GM18951 (cell line): ENCODE measurements around the gene KIAA1671.

Experiments
- POLR2A ChIP-seq: IDR thresholded peaks from 4 replicates; pipeline ENCODE4 v1.6.1; 2011; ENCODE audit warnings: mild to moderate bottlenecking; ENCODE audit not compliant: insufficient read length, insufficient read depth; ENCODE audit errors: extremely low read depth
- in situ Hi-C: fragments of 300-500 bp; cut with MboI; formaldehyde crosslinking; loops from one replicate; pipeline ENCODE4 v1.12.0; 2022; ENCODE audit warnings: low sequenced_read_pairs, mixed read lengths, inconsistent platforms; ENCODE audit not compliant: unreplicated experiment

Gene KIAA1671

DNA sequence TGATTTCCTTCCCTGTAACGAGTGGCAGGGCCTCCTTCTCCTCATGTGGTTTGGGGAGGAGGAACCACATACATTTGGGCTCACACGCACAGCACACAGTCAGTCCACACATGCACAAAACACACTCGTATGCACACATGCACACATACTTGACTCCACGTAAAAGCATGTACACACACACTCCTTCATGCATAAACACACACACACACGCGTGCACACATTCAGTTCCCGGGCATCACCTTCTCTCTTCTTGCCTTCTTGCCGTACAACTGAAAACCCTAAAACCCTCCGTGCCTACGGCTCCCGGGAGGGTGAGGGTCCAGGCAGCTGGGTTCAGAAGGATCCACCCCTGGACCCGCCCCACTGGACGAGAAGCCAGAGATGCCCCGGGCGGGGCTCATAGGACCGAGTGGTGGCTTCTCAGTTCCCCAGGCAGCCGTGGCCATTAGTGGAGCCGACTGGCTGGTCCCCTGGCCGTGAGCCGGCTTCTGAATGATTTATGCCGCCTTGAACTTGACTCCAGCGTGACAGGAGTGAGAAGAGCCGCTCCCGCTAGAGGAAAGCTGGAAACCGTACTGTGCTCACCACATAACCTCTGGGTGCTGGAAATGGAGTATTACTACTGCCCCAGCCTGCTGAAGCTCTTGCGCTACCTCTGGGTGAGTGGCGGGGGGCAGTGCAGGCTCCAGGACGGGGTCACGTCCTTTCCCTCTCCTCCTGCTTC lies 117.4 kb downstream of the KIAA1671 start:
- no peak for TF ChIP-seq POLR2A
- in situ Hi-C loops, result loop anchor here (10.0 kb wide), 1 partner anchor 95 kb away; no protein-coding TSS in a partner anchor

DNA sequence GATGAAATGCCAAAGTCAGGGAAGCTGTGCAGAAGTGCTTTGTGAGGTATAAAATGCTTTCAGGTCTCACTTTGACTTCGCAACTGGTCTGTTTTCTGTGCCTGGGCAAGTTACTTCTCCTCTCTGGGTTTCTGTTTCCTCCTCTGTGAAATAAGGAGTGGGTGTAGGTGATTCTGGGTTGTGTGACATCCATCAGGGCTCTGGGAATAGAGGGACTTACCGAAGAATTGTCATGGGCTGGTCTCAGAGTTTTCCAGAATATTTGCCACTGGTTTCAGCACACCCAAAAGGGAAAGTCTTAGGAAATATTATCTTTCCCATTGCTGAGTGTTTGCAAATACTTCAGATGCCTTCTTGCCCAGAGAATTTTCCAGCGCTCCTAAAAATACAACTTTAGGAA lies 118.4 kb downstream of the KIAA1671 start:
- in situ Hi-C loops, result loop anchor here (10.0 kb wide), 1 partner anchor 94 kb away; no protein-coding TSS in a partner anchor
- TF ChIP-seq POLR2A, result no peak

DNA sequence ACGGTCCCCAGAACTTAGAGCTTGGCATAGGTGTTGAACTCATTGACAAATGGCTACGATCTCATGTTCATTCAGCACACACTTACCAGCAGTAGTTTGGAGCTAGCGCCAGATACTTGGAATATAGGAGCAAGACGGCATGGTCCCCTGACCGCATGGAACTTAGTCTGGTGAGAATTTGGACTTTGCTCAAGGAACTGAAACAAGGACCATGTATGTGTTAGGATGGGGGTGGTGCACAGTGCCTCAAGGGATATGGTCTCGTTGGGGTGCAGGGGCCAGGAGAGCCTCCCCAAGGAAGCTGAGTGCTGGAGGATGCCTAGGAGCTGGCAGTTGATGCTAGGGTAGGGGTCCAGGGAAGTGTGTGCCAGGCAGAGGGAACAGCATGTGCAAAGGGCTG lies 119.2 kb downstream of the KIAA1671 start:
- in situ Hi-C loops, result loop anchor here (10.0 kb wide), 1 partner anchor 93 kb away; no protein-coding TSS in a partner anchor
- no peak for TF ChIP-seq POLR2A

DNA sequence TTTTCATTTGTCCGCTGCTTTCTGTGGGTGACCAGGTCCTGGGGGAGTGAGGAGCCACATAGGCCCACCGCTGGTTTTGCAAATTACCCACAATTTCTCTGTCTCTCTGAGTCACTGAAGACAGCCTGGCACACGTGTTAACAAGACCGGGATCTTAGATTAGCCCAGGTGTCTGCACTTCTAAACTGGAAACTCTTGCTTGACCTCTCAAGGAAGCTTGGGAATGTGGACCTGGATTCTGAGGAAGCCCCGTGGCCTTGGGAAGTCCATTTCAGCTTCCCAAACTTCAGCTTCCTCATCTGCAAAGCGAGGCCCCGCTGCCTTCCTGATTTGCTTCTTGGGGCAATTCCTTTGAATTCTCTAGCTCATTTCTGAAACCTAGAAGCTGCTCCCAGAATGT lies 119.9 kb downstream of the KIAA1671 start:
- in situ Hi-C loops, result loop anchor here (10.0 kb wide), 1 partner anchor 92 kb away; no protein-coding TSS in a partner anchor
- no peak for TF ChIP-seq POLR2A

DNA sequence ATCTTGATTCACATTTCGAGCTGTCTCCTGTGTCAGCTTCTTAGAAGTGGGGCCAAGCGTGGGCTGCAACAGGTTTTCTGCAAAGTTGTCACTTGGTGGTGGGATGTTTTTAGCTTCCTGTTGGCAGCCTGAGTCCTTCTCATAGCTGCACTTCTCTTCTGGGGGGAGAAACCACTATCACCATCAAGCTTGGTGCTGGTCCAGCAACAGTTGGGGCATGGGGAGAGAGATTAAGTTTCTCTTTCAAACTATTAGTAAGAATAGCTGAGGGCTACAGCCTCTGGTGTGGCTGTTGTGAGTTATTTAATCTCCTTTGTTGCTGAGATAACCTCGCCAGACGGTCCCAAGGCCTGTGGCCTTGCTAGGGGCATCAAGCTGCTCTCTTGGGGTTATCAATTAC lies 123.8 kb downstream of the KIAA1671 start:
- no peak for TF ChIP-seq POLR2A
- in situ Hi-C loops, result loop anchor here (10.0 kb wide), 1 partner anchor 88 kb away; no protein-coding TSS in a partner anchor

DNA sequence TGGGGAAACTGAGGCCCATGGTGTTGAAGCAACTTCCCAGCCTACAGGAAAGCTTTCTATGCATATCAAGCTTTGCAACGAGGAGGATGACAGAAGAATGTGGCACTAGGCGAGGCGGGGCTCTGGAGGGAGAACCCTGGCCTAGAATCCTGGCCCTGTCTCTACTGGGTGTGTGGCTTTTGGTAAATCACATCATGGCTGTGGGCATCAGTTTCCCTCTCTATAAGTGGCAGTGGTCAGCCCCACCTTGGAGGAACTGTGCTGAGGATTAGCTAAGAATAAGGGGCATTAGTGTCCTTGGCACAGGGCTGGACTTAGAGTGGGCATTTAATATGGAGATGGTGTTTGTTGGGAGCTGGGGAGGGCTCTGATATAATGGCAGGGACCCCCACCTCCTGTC lies 124.5 kb downstream of the KIAA1671 start:
- in situ Hi-C loops, result loop anchor here (10.0 kb wide), 1 partner anchor 88 kb away; no protein-coding TSS in a partner anchor
- TF ChIP-seq POLR2A, result no peak

DNA sequence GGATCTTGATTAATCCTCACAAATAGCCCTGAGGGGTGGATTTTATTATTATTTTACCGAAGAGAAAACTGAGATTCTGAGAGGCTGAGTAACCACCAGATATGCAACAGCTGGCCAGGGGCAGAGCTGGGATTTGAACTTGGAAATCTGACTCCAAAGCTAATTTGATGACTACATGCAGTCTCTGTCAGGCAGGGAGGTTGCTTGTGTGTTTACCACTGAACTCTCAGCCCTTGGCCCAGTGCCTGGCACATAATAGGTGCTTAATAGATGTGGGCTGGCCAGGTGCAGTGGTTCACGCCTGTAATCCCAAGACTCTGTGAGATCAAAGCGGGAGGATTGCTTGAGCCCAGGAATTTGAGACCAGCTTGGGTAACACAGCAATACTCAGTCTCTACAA lies 125.4 kb downstream of the KIAA1671 start:
- no peak for TF ChIP-seq POLR2A
- in situ Hi-C loops, result loop anchor here (10.0 kb wide), 1 partner anchor 87 kb away; no protein-coding TSS in a partner anchor

DNA sequence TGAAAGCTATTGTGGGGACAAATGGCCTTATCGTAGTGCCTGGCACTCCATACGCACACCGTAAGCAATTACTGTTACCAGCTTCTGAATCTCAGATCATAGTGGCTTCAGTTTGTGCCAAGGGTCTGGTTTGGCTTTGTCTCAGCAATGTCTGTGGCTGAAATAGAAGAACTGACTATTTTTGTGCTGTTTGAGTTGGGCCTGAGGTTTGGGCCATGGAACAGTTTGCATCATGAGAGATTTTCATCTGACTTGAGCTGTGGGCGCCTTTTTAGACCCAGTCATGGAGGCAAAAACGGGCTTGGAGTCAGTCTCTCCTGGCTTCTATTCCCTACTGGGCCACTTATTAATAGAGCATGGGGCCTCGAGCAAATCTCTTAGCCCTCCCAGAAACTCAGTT lies 126.1 kb downstream of the KIAA1671 start:
- no peak for TF ChIP-seq POLR2A
- in situ Hi-C loops, result loop anchor here (10.0 kb wide), 1 partner anchor 86 kb away; no protein-coding TSS in a partner anchor

DNA sequence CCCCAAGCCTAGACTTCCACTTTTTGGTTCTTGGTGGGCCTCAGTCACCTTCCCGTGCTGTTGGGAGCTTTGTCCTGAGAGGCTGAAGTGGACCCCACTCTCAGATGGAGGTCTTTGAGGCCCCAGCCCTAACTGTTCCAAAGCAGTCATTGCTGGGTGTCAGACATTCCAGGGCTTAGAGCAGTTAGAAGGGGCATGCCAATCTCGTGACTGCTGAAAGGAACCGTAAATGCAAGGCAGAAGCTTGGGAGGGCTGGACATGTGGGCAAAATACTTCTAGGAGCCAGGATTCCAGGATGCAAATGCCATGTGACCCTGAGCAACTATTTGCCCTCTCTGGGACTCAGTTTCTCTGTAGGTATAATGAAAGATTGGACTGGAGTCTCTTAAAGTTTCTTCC lies 128.3 kb downstream of the KIAA1671 start:
- in situ Hi-C loops, result no loop called here
- TF ChIP-seq POLR2A, result no peak

DNA sequence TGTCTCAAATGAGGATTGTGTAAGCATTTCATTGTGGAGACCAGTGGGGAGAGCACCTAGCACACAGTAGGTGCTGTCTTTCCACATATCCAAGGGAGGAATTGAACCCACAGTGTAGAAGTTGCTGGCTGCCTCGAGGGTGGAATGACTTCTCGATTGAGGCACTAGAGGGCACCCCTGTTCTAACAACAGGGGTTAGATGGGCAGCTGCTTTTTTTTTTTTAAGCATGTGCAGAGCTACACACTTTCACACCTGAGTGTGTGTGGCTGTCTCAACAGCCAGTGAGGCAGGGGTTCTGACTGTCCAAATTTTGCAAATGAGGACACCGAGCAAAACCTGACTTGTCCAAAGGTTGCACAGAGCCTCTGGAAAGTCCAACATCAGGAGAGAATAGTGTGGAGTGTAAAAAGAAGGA lies 128.9 kb downstream of the KIAA1671 start:
- in situ Hi-C loops, result no loop called here
- TF ChIP-seq POLR2A, result no peak

DNA sequence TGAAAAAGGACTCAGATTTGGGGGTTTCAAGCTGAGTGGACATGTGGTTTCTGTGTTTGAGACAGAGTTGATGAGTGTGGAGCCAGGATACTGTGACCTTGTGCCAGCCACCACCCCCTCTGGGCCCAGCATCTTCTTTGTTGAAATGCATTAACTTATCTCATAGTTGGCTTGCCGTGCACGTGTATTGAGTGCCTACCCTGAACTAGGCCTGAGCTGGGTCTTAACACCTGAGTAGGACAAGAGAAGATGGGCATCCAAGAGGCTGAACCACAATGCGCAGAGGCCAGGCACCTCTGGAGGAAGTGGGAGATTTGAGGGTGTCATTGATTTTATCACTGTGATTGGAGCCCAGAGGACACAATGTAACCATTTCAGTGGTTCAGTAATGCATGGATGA lies 129.6 kb downstream of the KIAA1671 start:
- TF ChIP-seq POLR2A, result no peak
- in situ Hi-C loops, result no loop called here

DNA sequence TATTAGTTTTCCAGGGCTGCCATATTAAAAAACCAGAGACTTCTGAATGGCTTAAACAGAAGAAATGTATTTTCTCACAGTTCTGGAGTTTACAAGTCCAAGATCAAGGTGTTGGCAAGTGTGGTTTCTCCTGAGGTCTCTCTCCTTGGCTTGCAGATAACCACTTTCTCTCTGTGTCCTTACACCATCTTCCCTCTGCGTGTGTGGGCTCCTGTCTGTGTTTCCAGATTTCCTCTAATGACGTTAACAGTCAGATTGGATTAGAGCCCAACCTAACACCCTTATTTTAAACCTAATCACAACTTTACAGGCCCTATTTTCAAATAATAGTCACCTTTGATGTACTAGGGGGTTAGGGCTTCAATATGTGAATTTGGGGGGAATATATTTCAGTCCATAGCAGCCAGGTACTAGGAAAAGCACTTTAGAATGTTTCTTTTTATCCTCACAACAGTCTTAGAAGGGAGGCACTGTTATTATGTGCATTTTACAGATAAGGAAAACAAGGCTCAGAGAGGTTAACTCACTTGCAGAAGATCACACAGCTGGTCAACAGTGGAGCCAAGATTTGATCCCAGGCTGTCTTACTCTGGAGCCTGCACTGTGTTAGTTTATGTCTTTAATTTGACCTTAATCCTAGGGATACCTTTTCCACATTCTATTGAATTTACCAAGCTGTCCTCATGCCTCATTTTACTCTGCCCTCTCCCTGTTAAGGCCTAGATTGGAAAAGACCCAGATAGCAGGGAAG lies 130.7 kb downstream of the KIAA1671 start:
- in situ Hi-C loops, result no loop called here
- no peak for TF ChIP-seq POLR2A

DNA sequence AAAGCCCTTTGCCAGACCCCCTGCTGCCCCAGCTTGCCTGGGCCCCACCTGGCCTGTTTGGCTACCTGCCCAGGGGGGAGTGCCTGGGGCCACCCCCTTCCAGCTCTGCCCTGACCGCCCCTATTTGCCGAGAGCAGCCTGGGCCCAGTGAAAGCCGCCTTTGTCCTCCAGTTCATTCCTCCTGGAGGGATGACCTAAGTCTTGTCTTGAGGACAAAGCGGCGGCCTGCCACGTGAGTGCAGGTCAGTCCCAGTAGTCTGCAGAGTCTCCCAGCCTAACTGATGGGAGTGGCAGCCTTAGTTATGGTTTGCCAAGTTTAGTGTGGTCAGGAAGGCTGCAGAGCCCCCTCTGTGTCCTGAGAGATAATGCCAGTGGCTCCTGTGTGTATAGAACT lies 131.3 kb downstream of the KIAA1671 start:
- TF ChIP-seq POLR2A, result no peak
- in situ Hi-C loops, result no loop called here

DNA sequence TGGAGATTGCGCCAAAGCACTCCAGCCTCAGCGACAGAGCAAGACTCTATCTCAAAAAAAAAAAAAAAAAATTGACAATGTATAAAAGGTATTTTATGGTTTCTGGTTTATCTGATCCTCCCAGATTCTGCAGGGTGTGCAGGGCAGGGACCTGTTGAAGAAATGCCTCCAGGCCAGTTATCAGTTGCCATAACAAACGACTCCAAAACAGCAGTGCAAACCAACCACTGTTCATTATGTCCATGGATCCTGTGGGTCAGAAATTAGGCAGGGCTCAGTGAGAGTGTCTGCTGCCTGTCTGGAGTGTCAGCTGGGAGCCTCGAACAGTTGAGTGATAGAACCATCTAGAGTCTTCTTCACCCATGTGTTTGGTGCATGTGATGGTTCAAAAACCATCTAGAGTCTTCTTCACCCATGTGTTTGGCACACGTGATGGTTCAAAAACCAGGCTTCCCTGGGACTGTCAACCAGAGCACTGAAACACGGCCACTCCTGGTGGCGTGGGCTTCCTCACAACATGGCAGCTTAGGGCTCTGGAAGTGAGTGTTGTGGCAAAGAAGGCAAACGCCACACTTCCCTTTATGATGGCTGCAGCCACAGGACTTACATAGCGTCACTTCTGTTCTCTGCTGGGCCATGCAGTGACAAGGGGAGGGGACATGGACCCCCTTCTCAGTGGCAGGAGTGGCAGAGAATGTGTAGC lies 132.0 kb downstream of the KIAA1671 start:
- no peak for TF ChIP-seq POLR2A
- in situ Hi-C loops, result no loop called here

DNA sequence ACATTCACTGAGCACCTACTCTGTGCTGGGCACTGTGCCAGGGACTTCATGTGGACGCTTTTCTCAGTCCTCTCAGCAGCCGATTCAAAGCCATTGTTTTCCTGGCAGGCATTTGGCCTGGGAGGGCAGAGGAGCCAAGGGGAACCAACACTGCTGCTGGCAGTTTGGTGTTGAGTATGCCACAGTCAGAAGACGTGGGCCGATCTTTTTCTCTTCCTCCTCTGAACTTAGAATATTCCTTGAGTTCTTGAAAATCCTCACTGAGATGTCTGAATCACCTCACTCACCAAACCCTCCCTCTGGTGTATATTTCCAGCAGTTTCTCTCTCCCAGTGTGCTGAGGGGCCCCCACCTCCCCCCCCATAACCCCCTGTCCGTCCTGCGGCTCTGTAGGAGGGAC lies 132.6 kb downstream of the KIAA1671 start:
- in situ Hi-C loops, result no loop called here
- TF ChIP-seq POLR2A, result no peak
